IPS-15b (cell line): ENCODE results near the gene MAP3K2.

Experiments used
- H3K27me3 ChIP-seq: one replicate; pipeline ENCODE4 v1.6.1; 2013; ENCODE audit warnings: low read length; ENCODE audit not compliant: control insufficient read depth, insufficient read depth
- H3K36me3 ChIP-seq: one replicate; pipeline ENCODE4 v1.6.1; 2013; ENCODE audit warnings: low read length; ENCODE audit not compliant: control insufficient read depth, insufficient read depth
- H3K4me1 ChIP-seq: one replicate; pipeline ENCODE4 v1.6.1; 2013; ENCODE audit warnings: mild to moderate bottlenecking, low read length; ENCODE audit not compliant: control insufficient read depth, insufficient read depth
- H3K4me3 ChIP-seq: one replicate; pipeline ENCODE4 v1.5.1; 2013; ENCODE audit warnings: low read depth, low read length
- H3K9ac ChIP-seq: one replicate; pipeline ENCODE4 v1.6.1; 2013; ENCODE audit warnings: low read depth, mild to moderate bottlenecking, low read length
- H3K9me3 ChIP-seq: one replicate; pipeline ENCODE4 v1.6.1; 2013; ENCODE audit warnings: mild to moderate bottlenecking, low read length; ENCODE audit not compliant: control insufficient read depth, insufficient read depth

MAP3K2 gene

DNA sequence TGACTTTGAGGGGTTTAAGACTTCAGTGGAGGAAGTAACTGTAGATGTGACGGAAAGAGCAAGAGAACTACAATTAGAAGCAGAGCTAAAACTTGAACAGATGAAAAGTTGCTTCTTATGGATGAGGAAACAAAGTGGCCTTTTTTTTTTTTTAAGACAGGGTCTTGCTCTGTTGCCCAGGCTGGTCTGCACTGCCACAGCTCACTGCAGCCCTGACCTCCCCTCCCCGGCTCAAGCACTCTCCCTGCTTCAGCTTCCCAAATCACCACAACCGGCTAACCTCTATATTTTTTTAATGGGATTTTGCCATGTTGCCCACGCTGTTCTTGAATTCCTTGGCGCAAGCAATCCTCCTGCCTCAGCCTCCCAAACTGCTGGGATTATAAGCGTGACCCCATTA lies 3.2 kb downstream of the MAP3K2 start:
- Histone ChIP-seq H3K4me3 (no peak overlapping the region), H3K9ac (no peak overlapping the region)

DNA sequence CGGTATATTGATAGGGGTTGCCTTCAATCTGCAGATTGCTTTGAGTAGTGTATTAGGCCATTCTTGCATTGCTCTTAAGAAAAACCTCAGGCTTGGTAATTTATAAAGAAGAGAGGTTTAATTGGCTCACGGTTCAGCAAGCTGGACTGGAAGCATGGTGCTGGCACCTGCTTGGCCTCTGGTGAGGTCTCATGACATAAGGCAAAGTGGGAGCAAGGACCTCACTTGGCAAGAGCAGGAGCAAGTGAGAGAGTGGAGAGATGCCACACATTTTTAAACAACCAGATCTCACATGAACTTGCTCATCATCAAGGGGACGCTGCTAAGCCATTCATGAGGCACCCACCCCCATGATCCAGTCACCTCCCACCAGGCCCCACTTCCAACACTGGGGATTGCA lies 4.9 kb downstream of the MAP3K2 start:
- H3K4me3 ChIP-seq = no peak overlapping the region
- H3K4me1 ChIP-seq = no peaks in the 10 kb centered on the region
- H3K9ac ChIP-seq = no peak overlapping the region

More for the DNA sequence above, 3.2 kb downstream of the MAP3K2 start:
- Histone ChIP-seq H3K36me3 (no peaks in the 10 kb centered on the region), H3K27me3 (peaks cover 3% of the 10 kb centered on the region), H3K9me3 (no peaks in the 10 kb centered on the region), H3K4me1 (peaks cover 5% of the 10 kb centered on the region)

DNA sequence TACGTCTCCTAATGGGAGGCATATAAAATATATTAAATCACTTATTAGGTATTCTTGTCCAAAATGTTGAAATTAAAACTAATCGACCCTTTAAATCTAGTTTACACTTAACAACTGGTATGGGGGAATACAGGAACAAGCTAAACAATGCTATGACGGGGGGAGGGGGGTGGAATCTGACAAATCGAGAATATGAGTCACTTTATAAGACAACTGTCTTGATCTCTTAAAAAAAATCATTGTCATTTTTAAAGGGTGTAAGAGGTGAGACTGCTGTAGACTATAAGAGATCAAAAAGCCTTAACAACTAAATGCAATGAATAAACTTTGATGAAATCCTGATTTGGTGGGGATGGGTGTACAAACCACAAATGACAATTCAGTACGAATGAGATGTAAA lies 6.0 kb downstream of the MAP3K2 start:
- H3K36me3 ChIP-seq = peaks cover 2% of the 10 kb centered on the region
- no peaks in the 10 kb centered on the region for H3K4me1 ChIP-seq
- H3K9ac ChIP-seq = no peak overlapping the region
- no peaks in the 10 kb centered on the region for H3K9me3 ChIP-seq
- H3K4me3 ChIP-seq = no peak overlapping the region
- H3K27me3 ChIP-seq = no peaks in the 10 kb centered on the region

More for the DNA sequence above, 4.9 kb downstream of the MAP3K2 start:
- H3K27me3 ChIP-seq = no peaks in the 10 kb centered on the region
- no peaks in the 10 kb centered on the region for H3K9me3 ChIP-seq
- H3K36me3 ChIP-seq = no peaks in the 10 kb centered on the region

DNA sequence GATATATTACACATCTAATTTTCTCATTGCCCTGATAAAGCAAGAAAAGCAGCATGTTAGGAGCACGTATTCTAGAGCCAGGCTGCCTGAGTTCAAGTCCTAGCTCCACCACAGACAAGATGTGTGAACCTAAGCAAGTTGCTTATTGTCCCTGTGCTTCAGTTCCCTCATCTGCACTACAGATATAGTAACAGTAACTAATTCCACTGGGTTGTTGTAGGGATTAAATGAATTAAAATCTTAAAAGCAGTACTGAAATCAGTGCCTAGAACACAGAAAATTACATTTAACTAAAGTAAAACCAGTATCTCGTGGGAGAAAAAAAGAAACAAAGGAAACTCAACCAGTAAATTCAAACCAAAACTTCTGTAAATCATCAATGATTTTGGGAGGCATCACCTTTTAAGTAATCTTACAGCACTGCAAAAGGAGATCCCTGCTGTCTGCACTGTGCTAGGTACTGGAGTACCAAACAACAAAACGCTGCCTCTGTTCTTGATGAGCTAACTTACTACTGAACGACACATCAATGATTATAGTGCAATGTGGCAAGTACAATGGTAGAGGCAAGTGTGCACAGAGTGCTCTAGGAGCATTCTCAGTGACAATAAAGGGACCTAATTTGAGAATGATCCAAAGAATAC lies 7.9 kb downstream of the MAP3K2 start:
- Histone ChIP-seq H3K9me3 (no peaks in the 10 kb centered on the region), H3K36me3 (peaks cover 2% of the 10 kb centered on the region), H3K4me1 (no peaks in the 10 kb centered on the region), H3K4me3 (no peak overlapping the region), H3K27me3 (no peaks in the 10 kb centered on the region), H3K9ac (no peak overlapping the region)

DNA sequence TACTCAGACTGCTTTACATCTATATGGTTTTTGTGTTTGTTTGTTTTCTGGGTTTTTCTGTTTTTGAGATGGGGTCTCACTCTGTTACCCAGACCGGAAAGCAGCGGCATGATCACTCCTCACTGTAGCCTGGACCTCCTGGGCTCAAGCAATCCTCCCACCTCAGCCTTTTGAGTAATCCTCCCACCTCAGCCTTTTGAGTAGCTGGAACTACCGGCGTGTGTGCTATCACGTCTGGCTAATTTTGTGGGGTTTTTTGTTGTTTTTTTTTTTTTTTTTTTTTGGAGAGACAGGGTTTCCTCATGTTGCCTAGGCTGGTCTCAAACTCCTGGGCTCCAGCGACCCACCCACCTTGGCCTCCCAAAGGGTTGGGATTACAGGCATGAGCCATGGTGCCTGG lies 9.1 kb downstream of the MAP3K2 start:
- H3K27me3 ChIP-seq = no peaks in the 10 kb centered on the region
- no peak overlapping the region for H3K4me3 ChIP-seq
- peaks cover 4% of the 10 kb centered on the region for H3K9me3 ChIP-seq
- H3K9ac ChIP-seq = no peak overlapping the region
- H3K4me1 ChIP-seq = no peaks in the 10 kb centered on the region
- peaks cover 2% of the 10 kb centered on the region for H3K36me3 ChIP-seq

DNA sequence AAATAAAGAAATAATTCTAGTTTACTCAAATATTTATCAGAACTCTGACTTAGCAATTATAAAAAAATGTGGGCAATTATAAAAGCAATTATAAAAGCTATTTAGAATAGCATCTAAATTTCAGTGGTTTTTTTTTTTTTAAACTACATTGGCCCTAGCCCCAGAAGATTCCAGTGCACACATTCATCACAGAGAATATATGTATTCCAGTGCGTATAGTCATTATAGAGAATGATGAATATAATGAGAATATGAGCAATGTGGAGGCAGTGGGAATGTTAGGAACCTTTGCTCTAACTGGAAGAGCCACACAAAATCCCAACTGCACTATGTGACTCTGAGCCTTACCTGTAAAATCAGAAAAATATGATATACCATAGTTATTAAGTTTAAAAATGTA lies 10.5 kb downstream of the MAP3K2 start:
- no peaks in the 10 kb centered on the region for H3K27me3 ChIP-seq
- no peak overlapping the region for H3K4me3 ChIP-seq
- no peaks in the 10 kb centered on the region for H3K4me1 ChIP-seq
- H3K9me3 ChIP-seq = peaks cover 10% of the 10 kb centered on the region
- H3K36me3 ChIP-seq = peaks cover 2% of the 10 kb centered on the region
- H3K9ac ChIP-seq = no peak overlapping the region

DNA sequence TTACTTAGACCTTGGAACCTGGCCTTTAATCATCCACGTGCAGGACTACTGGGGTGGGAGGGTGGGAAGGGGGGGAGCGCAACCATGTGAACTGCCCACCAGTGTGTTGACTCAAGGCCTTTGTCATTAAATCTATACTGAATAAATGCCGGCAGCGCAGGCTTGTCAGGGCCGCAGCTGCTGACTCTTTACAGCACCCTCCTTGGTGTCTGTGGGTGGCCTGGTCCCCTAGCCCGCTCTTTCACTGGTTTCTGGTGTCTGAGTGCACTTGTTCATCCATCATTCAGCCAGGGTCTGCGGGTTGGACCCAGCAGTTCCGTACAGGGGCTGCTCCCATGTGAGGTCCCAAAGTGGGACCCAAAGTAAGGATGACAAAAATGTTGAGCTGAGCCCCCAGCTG lies 11.5 kb downstream of the MAP3K2 start:
- Histone ChIP-seq H3K9me3 (peaks cover 10% of the 10 kb centered on the region), H3K36me3 (peaks cover 2% of the 10 kb centered on the region)

DNA sequence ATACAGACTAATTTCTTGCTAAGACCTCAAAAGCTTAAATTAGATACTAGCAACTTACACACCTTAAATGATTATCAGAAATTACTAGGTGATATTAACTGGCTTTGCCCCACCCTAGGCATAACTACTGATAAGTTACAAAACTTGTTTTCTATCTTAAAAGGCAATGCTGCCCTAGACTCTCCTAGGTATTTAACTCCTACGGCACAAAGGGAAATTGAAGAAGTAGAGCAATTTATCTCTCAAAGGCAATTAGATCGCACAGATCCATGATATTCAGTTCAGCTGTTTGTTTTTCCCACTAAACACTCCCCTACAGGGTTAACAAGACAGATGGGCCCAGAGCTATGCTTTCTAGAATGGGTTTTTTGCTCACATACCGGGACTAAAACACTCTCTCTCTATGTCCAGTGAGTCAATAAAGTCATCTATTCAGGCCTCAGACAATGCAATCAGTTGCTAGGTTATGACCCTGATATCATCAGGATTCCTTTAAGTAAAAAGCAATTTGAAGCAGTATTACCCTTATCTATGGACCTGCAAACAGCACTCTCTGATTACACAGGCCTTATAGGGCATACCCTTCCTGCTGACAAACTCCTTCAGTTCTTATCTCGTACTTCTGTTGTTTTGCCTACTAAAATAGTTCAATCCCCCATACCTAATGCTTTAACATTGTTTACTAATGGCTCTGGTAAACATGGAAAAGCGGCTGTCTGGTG lies 14.3 kb downstream of the MAP3K2 start:
- Histone ChIP-seq H3K4me1 (no peaks in the 10 kb centered on the region), H3K36me3 (peaks cover 2% of the 10 kb centered on the region), H3K9me3 (peaks cover 10% of the 10 kb centered on the region), H3K4me3 (no peak overlapping the region), H3K27me3 (no peaks in the 10 kb centered on the region), H3K9ac (no peak overlapping the region)

More for the DNA sequence above, 11.5 kb downstream of the MAP3K2 start:
- Histone ChIP-seq H3K9ac (no peak overlapping the region), H3K4me1 (no peaks in the 10 kb centered on the region), H3K27me3 (no peaks in the 10 kb centered on the region), H3K4me3 (no peak overlapping the region)

DNA sequence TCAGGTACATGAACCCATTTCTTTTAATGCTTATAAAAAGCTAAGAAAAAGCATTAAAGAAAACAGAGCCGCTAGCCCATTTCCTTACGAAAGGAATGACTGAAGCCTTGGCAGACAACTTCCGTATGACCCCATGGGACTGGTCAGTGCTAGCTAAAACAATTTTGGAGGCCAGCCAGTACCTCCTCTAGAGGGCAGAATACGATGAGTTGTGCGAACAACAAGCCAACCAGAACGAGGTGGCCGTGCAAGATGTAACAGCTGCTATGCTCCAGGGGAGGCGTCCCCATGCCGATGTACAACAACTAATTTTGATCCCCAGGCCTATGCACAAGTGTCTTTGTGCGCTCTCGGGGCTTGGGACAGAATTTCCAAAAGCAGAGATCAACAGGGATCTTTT lies 16.7 kb downstream of the MAP3K2 start:
- Histone ChIP-seq H3K27me3 (no peaks in the 10 kb centered on the region), H3K9me3 (peaks cover 10% of the 10 kb centered on the region), H3K4me3 (no peak overlapping the region), H3K36me3 (no peaks in the 10 kb centered on the region), H3K4me1 (no peaks in the 10 kb centered on the region), H3K9ac (no peak overlapping the region)

DNA sequence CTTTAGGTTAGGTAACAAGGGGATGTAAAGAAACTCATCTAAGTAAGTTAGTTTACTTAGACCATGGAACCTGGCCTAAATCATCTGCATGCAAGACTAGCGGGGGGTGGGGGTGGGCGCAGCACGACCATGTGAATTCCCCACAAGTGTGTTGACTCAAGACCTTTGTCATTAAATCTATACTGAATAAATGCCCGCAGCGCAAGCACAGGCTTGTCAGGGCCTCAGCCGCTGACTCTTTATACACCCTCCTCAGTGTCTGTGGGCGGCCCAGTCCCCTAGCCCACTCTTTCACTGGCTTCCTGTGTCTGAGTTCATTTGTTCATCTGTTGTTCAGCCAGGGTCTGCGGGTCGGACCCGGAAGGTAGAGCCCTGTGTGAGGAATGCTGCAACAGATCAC lies 17.8 kb downstream of the MAP3K2 start:
- H3K4me3 ChIP-seq = no peak overlapping the region
- no peaks in the 10 kb centered on the region for H3K27me3 ChIP-seq
- peaks cover 10% of the 10 kb centered on the region for H3K9me3 ChIP-seq
- peaks cover 5% of the 10 kb centered on the region for H3K4me1 ChIP-seq
- H3K36me3 ChIP-seq = no peaks in the 10 kb centered on the region
- no peak overlapping the region for H3K9ac ChIP-seq

DNA sequence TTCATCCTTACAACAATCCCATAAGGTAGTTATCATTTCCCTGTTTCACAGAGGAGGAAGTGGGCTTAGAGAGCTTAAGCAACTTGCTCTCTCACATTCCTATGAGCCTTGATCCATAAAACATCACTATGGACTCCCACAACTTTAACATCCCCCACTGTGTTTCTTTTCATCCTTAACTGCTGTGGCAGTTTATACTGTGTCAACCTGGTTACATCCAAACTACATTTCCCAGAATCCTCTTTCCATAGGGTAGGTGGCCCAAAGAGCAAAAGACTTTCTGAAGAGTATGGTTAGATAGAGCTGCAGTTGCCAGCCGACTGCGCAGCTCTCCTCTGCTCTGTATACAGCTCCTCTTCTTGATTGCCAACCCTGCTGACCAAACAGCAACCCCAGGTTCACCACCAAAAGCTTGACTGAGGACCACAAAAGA lies 22.5 kb downstream of the MAP3K2 start:
- Histone ChIP-seq H3K4me1 (peaks cover 12% of the 10 kb centered on the region), H3K27me3 (no peaks in the 10 kb centered on the region), H3K9me3 (no peaks in the 10 kb centered on the region), H3K36me3 (no peaks in the 10 kb centered on the region), H3K9ac (no peak overlapping the region), H3K4me3 (no peak overlapping the region)

DNA sequence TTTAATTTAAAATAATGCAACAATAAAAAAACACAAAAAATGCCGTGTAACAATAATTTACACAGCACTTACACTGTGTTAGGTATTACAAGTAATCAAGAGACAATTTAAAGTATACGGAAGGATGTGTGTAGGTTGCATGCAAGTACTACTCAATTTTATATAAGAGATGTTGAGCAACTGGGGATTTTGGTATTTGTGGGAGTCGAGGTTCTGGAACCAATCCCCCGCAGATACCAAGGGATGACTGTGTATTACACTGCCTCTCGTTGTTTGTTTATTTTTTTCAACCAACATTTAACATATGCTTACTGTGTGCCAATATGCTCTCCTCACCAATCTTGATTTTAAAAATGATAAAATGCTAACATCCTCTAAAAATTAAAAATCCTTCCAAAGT lies 24.8 kb downstream of the MAP3K2 start:
- Histone ChIP-seq H3K27me3 (no peaks in the 10 kb centered on the region), H3K36me3 (no peaks in the 10 kb centered on the region), H3K9me3 (no peaks in the 10 kb centered on the region), H3K4me1 (peaks cover 22% of the 10 kb centered on the region), H3K9ac (no peak overlapping the region), H3K4me3 (no peak overlapping the region)
